BLaER1 (cell line): ENCODE data around the gene HSPB6.

Source experiments
- H3K27ac ChIP-seq: shearing (Covaris generic); formaldehyde crosslinking; 2 replicates; pipeline ENCODE4 v1.8.1; 2022
- H3K27me3 ChIP-seq: shearing (Covaris generic); formaldehyde crosslinking; 2 replicates; pipeline ENCODE4 v1.8.1; 2022
- H3K36me3 ChIP-seq: shearing (Covaris generic); formaldehyde crosslinking; 2 replicates; pipeline ENCODE4 v1.8.1; 2022
- H3K4me1 ChIP-seq: shearing (Covaris generic); formaldehyde crosslinking; 2 replicates; pipeline ENCODE4 v1.8.1; 2022
- H3K4me2 ChIP-seq: shearing (Covaris generic); formaldehyde crosslinking; 2 replicates; pipeline ENCODE4 v1.8.1; 2022
- H3K4me3 ChIP-seq: shearing (Covaris generic); formaldehyde crosslinking; 2 replicates; pipeline ENCODE4 v1.8.1; 2022
- H3K9ac ChIP-seq: shearing (Covaris generic); formaldehyde crosslinking; 2 replicates; pipeline ENCODE4 v1.8.1; 2022
- H3K9me3 ChIP-seq: shearing (Covaris generic); formaldehyde crosslinking; 2 replicates; pipeline ENCODE4 v1.8.1; 2022
- H4K20me1 ChIP-seq: shearing (Covaris generic); formaldehyde crosslinking; 2 replicates; pipeline ENCODE4 v1.8.1; 2022
- Cebpa-rat ChIP-seq: shearing (Covaris generic); IDR thresholded peaks from 2 replicates; pipeline ENCODE4 v1.8.1; 2022

Gene HSPB6

DNA sequence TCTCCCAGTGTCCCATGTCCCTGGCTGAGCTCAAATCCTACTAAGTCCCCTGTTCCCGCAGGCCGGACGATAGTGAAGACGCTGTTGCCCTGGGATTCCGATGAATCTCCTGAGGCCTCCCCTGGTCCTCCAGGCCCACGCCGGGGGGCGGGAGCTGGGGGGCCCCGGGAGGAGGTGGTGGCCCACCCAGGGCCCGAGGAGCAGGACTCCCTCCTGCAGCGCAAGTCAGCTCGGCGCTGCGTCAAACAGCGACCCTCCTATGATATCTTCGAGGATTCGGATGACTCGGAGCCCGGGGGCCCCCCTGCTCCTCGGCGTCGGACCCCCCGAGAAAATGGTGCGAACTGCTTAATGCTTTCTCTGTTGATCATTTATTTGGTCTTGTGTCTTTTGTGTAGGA is 33.2 kb downstream of the HSPB6 start:
- Histone ChIP-seq H3K36me3 (peaks cover 93% of the 10 kb centered on the region), H3K4me1 (peaks cover 13% of the 10 kb centered on the region)

DNA sequence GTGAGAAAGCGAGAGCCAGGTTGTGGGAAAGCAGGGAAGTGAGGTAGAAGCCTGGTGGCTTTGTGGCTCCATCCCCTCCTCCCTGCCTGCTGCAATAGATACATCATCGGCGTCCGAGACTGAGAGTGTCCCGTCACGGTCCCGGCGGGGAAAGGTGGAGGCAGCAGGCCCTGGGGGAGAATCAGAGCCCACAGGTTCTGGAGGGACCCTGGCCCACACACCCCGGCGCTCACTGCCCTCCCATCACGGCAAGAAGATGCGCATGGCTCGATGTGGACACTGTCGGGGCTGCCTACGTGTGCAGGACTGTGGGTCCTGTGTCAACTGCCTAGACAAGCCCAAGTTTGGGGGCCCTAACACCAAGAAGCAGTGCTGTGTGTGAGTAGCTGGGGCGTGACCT is 33.9 kb downstream of the HSPB6 start:
- no peak for TF ChIP-seq Cebpa-rat
- Histone ChIP-seq H3K27ac (no peak overlapping the region), H3K4me2 (no peak overlapping the region), H3K9ac (no peak overlapping the region), H4K20me1 (peaks cover 76% of the 10 kb centered on the region), H3K36me3 (peaks cover 85% of the 10 kb centered on the region), H3K4me3 (no peak overlapping the region), H3K27me3 (no peaks in the 10 kb centered on the region), H3K9me3 (no peaks in the 10 kb centered on the region), H3K4me1 (peaks cover 14% of the 10 kb centered on the region)

More for the DNA sequence above, 33.2 kb downstream of the HSPB6 start:
- H3K27ac ChIP-seq, result no peak overlapping the region
- H3K4me2 ChIP-seq, result no peak overlapping the region
- H3K4me3 ChIP-seq, result no peak overlapping the region
- no peaks in the 10 kb centered on the region for H3K9me3 ChIP-seq
- H4K20me1 ChIP-seq, result peaks cover 79% of the 10 kb centered on the region
- no peaks in the 10 kb centered on the region for H3K27me3 ChIP-seq
- no peak for TF ChIP-seq Cebpa-rat
- no peak overlapping the region for H3K9ac ChIP-seq

GRCh38 chr19:35722461-35722860 is 34.4 kb downstream of the HSPB6 start:
- no peaks in the 10 kb centered on the region for H3K9me3 ChIP-seq
- no peak for TF ChIP-seq Cebpa-rat
- no peak overlapping the region for H3K4me3 ChIP-seq
- no peak overlapping the region for H3K9ac ChIP-seq
- H3K27me3 ChIP-seq, result no peaks in the 10 kb centered on the region
- H3K27ac ChIP-seq, result no peak overlapping the region
- H3K36me3 ChIP-seq, result peaks cover 81% of the 10 kb centered on the region
- peaks cover 72% of the 10 kb centered on the region for H4K20me1 ChIP-seq
- no peak overlapping the region for H3K4me2 ChIP-seq
- H3K4me1 ChIP-seq, result peaks cover 14% of the 10 kb centered on the region

DNA sequence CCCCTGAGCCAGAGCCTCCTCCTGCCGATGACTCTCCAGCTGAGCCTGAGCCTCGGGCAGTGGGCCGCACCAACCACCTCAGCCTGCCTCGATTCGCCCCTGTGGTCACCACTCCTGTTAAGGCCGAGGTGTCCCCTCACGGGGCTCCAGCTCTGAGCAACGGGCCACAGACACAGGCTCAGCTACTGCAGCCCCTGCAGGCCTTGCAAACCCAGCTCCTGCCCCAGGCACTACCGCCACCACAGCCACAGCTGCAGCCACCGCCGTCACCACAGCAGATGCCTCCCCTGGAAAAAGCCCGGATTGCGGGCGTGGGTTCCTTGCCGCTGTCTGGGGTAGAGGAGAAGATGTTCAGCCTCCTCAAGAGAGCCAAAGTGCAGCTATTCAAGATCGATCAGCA is 35.5 kb downstream of the HSPB6 start:
- H3K36me3 ChIP-seq, result peaks cover 70% of the 10 kb centered on the region
- no peak overlapping the region for H3K9ac ChIP-seq
- no peaks in the 10 kb centered on the region for H3K9me3 ChIP-seq
- H3K4me1 ChIP-seq, result peaks cover 14% of the 10 kb centered on the region
- no peak overlapping the region for H3K4me3 ChIP-seq
- H3K27me3 ChIP-seq, result no peaks in the 10 kb centered on the region
- H3K4me2 ChIP-seq, result no peak overlapping the region
- no peak overlapping the region for H3K27ac ChIP-seq
- peaks cover 67% of the 10 kb centered on the region for H4K20me1 ChIP-seq
- no peak for TF ChIP-seq Cebpa-rat

- H3K9ac ChIP-seq, result no peak overlapping the region
- no peak overlapping the region for H3K27ac ChIP-seq
- no peak for TF ChIP-seq Cebpa-rat
- H3K9me3 ChIP-seq, result no peaks in the 10 kb centered on the region
- no peak overlapping the region for H3K4me3 ChIP-seq
- peaks cover 63% of the 10 kb centered on the region for H3K36me3 ChIP-seq
- H3K4me2 ChIP-seq, result no peak overlapping the region
- H4K20me1 ChIP-seq, result peaks cover 67% of the 10 kb centered on the region
- H3K4me1 ChIP-seq, result peaks cover 21% of the 10 kb centered on the region
- no peaks in the 10 kb centered on the region for H3K27me3 ChIP-seq
These were observed 36.2 kb downstream of the HSPB6 start for GRCh38 chr19:35720648-35721047.

DNA sequence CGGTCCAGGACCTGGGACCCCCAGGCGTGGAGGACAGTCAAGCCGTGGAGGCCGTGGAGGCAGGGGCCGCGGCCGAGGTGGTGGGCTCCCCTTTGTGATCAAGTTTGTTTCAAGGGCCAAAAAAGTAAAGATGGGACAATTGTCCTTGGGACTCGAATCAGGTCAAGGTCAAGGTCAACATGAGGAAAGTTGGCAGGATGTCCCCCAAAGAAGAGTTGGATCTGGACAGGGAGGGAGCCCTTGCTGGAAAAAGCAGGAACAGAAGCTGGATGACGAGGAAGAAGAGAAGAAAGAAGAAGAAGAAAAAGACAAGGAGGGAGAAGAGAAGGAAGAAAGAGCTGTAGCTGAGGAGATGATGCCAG is 36.7 kb downstream of the HSPB6 start:
- Histone ChIP-seq H3K4me2 (no peak overlapping the region), H3K4me3 (no peak overlapping the region), H3K9ac (peak overlapping the region; percentile 95), H3K36me3 (peaks cover 58% of the 10 kb centered on the region), H4K20me1 (peaks cover 65% of the 10 kb centered on the region), H3K27me3 (no peaks in the 10 kb centered on the region), H3K9me3 (no peaks in the 10 kb centered on the region), H3K4me1 (peaks cover 26% of the 10 kb centered on the region), H3K27ac (no peak overlapping the region)
- no peak for TF ChIP-seq Cebpa-rat

DNA sequence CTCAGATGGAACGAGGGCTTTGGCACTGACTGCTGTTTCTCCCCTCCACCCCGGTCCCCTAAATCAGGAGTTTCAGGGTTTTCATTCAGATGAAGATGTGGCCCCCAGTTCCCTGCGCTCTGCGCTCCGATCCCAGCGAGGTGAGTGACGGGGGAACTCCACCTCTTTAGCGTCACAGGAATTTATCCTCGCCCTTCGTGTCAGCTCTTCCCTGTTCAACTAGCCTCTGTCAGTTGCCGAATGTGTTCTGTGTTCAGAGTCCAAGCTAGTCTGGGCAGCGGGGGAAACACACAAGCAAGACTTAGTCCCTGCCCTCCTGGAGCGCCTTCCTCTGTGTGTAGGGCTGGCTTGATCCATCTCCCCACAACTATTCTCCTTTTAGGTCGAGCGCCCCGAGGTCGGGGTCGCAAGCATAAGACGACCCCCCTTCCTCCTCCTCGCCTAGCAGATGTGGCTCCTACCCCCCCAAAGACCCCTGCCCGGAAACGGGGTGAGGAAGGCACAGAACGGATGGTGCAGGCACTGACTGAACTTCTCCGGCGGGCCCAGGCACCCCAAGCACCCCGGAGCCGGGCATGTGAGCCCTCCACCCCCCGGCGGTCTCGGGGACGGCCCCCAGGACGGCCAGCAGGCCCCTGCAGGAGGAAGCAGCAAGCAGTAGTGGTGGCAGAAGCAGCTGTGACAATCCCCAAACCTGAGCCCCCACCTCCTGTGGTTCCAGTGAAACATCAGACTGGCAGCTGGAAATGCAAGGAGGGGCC is 37.2 kb downstream of the HSPB6 start:
- Histone ChIP-seq H3K9ac (peak overlapping the region; percentile 95), H3K4me3 (peak overlapping the region; percentile 76), H3K9me3 (no peaks in the 10 kb centered on the region), H4K20me1 (peaks cover 62% of the 10 kb centered on the region), H3K36me3 (peaks cover 52% of the 10 kb centered on the region), H3K27me3 (no peaks in the 10 kb centered on the region), H3K27ac (peak overlapping the region; percentile 95; the same call in 1 of the 2 replicates), H3K4me1 (peaks cover 32% of the 10 kb centered on the region), H3K4me2 (peak overlapping the region; percentile 89)
- no peak for TF ChIP-seq Cebpa-rat

GRCh38 chr19:35718345-35719041 is 38.3 kb downstream of the HSPB6 start:
- Histone ChIP-seq H3K4me2 (peak overlapping the region; percentile 89), H3K9me3 (no peaks in the 10 kb centered on the region), H3K27me3 (0 out of 2 replicates have a peak, but pooled peaks cover 3% of the 10 kb centered on the region), H3K36me3 (peaks cover 41% of the 10 kb centered on the region), H3K9ac (peak overlapping the region; percentile 95), H3K4me1 (peaks cover 33% of the 10 kb centered on the region), H4K20me1 (peaks cover 54% of the 10 kb centered on the region), H3K27ac (peak overlapping the region; percentile 95), H3K4me3 (peak overlapping the region; percentile 76)
- no peak for TF ChIP-seq Cebpa-rat

DNA sequence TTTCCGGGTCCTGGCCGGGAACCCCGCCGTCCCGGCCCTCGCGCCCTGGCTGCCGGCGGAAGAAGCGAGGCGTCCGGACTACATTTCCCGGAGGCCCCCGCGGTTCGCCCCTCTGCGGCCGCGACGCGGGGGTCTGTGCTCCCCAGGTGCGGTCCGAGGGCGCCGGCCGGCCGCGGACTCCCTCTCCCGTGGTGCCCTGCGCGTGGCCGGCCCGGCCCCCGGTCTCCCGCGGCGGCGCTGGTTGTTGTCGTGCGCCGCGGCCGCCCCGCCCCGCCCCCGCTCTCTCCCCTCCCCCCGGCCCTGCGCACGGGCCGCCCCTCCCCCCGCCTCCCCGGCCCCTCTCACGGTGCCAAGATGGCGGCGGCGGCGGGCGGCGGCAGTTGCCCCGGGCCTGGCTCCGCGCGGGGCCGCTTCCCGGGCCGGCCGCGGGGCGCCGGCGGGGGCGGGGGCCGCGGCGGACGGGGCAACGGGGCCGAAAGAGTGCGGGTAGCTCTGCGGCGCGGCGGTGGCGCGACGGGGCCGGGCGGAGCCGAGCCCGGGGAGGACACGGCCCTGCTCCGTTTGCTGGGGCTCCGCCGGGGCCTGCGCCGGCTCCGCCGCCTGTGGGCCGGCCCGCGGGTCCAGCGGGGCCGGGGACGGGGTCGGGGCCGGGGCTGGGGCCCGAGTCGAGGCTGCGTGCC is 39.0 kb downstream of the HSPB6 start, which contains the start of gene KMT2B:
Gene KMT2B (plus strand): TSS at position 339 of the 680 bp plus-strand sequence. CDS start 16 bp downstream, at position 355.
- peaks cover 34% of the 10 kb centered on the region for H3K36me3 ChIP-seq
- H4K20me1 ChIP-seq, result peaks cover 47% of the 10 kb centered on the region
- H3K4me1 ChIP-seq, result peaks cover 40% of the 10 kb centered on the region
- H3K9me3 ChIP-seq, result no peaks in the 10 kb centered on the region
- H3K27me3 ChIP-seq, result 0 out of 2 replicates have a peak, but pooled peaks cover 3% of the 10 kb centered on the region
- peak within 1 kb of the TSS; percentile 97 for H3K4me2 ChIP-seq
- peak within 1 kb of the TSS; percentile 95 for H3K9ac ChIP-seq
- peak within 1 kb of the TSS; percentile 76 for H3K4me3 ChIP-seq
- peak within 1 kb of the TSS; percentile 95 for H3K27ac ChIP-seq
- no peak for TF ChIP-seq Cebpa-rat
